ENCODE measurements around the gene ZNF154. TPM values are rescaled to one million over a fixed set of nuclear protein-coding genes. Genes with fewer than 3 reads are reported as not detected.

ZNF154 gene
- total RNA-seq, 1 donor from 2014 or later, result 39.0 TPM

- H3K4me1 Mint-ChIP-seq (ENCODE audit: low read depth), result no peaks in the 10 kb centered on the region
- no peak overlapping the region for H3K4me3 Mint-ChIP-seq (ENCODE audit: low read depth)
- no peak overlapping the region for H3K27ac Mint-ChIP-seq
- no peak for DNase-seq (ENCODE audit: low spot score, unreplicated experiment)
- H3K9me3 Mint-ChIP-seq (ENCODE audit: low read depth), result peaks cover 62% of the 10 kb centered on the region
- H3K27me3 Mint-ChIP-seq, result no peaks in the 10 kb centered on the region
- TF ChIP-seq, protein P1, sequence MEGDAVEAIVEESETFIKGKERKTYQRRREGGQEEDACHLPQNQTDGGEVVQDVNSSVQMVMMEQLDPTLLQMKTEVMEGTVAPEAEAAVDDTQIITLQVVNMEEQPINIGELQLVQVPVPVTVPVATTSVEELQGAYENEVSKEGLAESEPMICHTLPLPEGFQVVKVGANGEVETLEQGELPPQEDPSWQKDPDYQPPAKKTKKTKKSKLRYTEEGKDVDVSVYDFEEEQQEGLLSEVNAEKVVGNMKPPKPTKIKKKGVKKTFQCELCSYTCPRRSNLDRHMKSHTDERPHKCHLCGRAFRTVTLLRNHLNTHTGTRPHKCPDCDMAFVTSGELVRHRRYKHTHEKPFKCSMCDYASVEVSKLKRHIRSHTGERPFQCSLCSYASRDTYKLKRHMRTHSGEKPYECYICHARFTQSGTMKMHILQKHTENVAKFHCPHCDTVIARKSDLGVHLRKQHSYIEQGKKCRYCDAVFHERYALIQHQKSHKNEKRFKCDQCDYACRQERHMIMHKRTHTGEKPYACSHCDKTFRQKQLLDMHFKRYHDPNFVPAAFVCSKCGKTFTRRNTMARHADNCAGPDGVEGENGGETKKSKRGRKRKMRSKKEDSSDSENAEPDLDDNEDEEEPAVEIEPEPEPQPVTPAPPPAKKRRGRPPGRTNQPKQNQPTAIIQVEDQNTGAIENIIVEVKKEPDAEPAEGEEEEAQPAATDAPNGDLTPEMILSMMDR (IDR thresholded peaks at IDR 0.05; ENCODE audit: unreplicated experiment), result no peak
- peaks cover 90% of the 10 kb centered on the region for H3K36me3 Mint-ChIP-seq (ENCODE audit: insufficient read depth)
Measured at GRCh38 chr19:57701625-57702024, 7.4 kb downstream of the ZNF154 start.

DNA sequence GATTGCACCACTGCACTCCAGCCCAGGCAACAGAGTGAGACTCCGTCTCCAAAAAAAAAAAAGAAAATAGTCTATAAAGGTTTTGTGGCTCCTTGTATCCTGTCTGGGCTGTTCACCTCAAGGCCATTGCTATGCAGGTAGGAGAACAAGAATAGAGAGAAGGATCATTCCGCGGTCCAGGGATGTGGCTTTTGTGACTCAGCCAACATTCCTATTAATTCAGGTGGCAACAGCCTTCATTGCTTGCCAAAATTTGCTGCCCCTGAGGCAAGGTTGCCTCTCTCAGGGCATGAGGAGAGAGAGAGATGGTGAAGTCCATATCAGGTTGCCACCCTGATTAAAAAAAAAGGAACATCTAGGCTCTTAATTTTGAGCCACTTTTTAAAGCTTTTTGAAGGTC, 19.3 kb downstream of the ZNF154 start:
- Mint-ChIP-seq H3K4me3 (ENCODE audit: low read depth) (no peak overlapping the region), H3K36me3 (ENCODE audit: insufficient read depth) (peaks cover 79% of the 10 kb centered on the region), H3K9me3 (ENCODE audit: low read depth) (peaks cover 53% of the 10 kb centered on the region), H3K4me1 (ENCODE audit: low read depth) (no peaks in the 10 kb centered on the region), H3K27me3 (no peaks in the 10 kb centered on the region), H3K27ac (no peak overlapping the region)
- no peak for DNase-seq (ENCODE audit: low spot score, unreplicated experiment)
- TF ChIP-seq, protein P1 (IDR thresholded peaks at IDR 0.05; ENCODE audit: unreplicated experiment), result no peak

- Mint-ChIP-seq H3K4me1 (ENCODE audit: low read depth) (peaks cover 3% of the 10 kb centered on the region), H3K36me3 (ENCODE audit: insufficient read depth) (peaks cover 81% of the 10 kb centered on the region), H3K9me3 (ENCODE audit: low read depth) (peaks cover 64% of the 10 kb centered on the region), H3K27me3 (no peaks in the 10 kb centered on the region), H3K4me3 (ENCODE audit: low read depth) (no peak overlapping the region), H3K27ac (peak overlapping the region; percentile 82)
- TF ChIP-seq, protein P1 (IDR thresholded peaks at IDR 0.05; ENCODE audit: unreplicated experiment), result no peak
- DNase-seq (ENCODE audit: low spot score, unreplicated experiment), result no peak
Measured at GRCh38 chr19:57688011-57688763, 20.8 kb downstream of the ZNF154 start.

DNA sequence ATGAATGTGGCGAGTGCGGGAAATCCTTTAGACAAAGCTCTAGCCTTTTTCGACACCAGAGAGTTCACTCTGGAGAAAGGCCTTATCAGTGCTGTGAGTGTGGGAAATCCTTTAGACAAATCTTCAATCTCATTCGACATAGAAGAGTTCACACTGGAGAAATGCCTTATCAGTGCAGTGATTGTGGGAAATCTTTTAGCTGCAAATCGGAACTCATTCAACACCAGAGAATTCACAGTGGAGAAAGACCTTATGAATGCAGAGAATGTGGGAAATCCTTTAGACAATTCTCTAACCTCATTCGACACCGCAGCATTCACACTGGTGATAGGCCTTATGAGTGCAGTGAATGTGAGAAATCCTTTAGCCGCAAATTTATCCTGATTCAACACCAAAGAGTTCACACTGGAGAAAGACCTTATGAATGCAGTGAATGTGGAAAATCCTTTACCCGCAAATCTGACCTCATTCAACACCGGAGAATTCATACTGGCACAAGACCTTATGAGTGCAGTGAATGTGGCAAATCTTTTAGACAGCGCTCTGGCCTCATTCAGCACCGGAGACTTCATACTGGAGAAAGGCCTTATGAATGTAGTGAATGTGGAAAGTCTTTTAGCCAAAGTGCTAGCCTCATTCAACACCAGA, 21.5 kb downstream of the ZNF154 start:
- H3K4me1 Mint-ChIP-seq (ENCODE audit: low read depth), result peaks cover 10% of the 10 kb centered on the region
- H3K27me3 Mint-ChIP-seq, result no peaks in the 10 kb centered on the region
- DNase-seq (ENCODE audit: low spot score, unreplicated experiment), result no peak
- H3K36me3 Mint-ChIP-seq (ENCODE audit: insufficient read depth), result peaks cover 83% of the 10 kb centered on the region
- no peak overlapping the region for H3K4me3 Mint-ChIP-seq (ENCODE audit: low read depth)
- H3K9me3 Mint-ChIP-seq (ENCODE audit: low read depth), result peaks cover 67% of the 10 kb centered on the region
- TF ChIP-seq, protein P1 (IDR thresholded peaks at IDR 0.05; ENCODE audit: unreplicated experiment), result no peak
- peak overlapping the region; percentile 82 for H3K27ac Mint-ChIP-seq

DNA sequence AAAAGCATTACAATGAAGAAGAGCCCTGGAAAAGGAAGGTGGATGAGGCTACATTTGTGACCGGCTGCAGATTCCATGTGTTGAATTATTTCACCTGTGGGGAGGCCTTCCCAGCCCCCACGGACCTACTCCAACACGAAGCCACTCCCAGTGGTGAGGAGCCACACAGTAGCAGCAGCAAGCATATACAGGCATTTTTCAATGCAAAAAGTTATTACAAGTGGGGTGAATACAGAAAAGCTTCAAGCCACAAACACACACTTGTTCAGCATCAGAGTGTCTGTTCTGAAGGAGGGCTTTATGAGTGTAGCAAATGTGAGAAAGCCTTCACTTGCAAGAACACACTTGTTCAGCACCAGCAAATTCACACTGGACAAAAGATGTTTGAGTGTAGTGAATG, 22.3 kb downstream of the ZNF154 start:
- Mint-ChIP-seq H3K4me1 (ENCODE audit: low read depth) (peaks cover 15% of the 10 kb centered on the region), H3K36me3 (ENCODE audit: insufficient read depth) (peaks cover 87% of the 10 kb centered on the region), H3K27ac (peak overlapping the region; percentile 24), H3K9me3 (ENCODE audit: low read depth) (peaks cover 70% of the 10 kb centered on the region), H3K27me3 (no peaks in the 10 kb centered on the region), H3K4me3 (ENCODE audit: low read depth) (no peak overlapping the region)
- no peak for DNase-seq (ENCODE audit: low spot score, unreplicated experiment)
- TF ChIP-seq, protein P1 (IDR thresholded peaks at IDR 0.05; ENCODE audit: unreplicated experiment), result no peak

Measured in progenitor cell of endocrine pancreas (in vitro differentiated cells).